K562 (cell line): Measurements from ENCODE around the gene UQCRHL. TPM values are rescaled to one million over a fixed set of nuclear protein-coding genes. Genes with fewer than 3 reads are reported as not detected.

Source experiments
- ATAC-seq: fragments of 200-7000 bp; cut with Tn5 transposase; 3 replicates; pipeline ENCODE4 v1.9.1; 2020; ENCODE audit warnings: moderate library complexity
- BruUV-seq: library from RNA; stranded (reverse); fragments of 400-500 nt; replicated peaks from 2 replicates; lab custom pipeline; 2021; lab: Mats Ljungman, UMichigan
- CTCF ChIA-PET: fragments of 300-600 bp; formaldehyde crosslinking; extraction: SDS; loops from one replicate; lab custom pipeline; 2021; ENCODE audit warnings: low intra/inter-chr PET ratio; lab: Yijun Ruan, JAX
- POLR2A ChIA-PET: fragments of 300-600, 350-650 bp; sonication (Branson Sonifier 250); formaldehyde crosslinking; extraction: SDS; loops from one replicate; lab custom pipeline; 2021; ENCODE audit warnings: antibody characterized with exemption, inconsistent platforms; lab: Yijun Ruan, JAX
- DNase-seq, 4 experiments: peaks; one replicate each; pipeline versions ENCODE4 v3.0.0 to v3.0.0-alpha.2; 2011 to 2018; ENCODE audit warnings: low spot score in 3 of 4, mixed read lengths in 3 of 4; ENCODE audit errors: extremely low read depth in 1 of 4
- FAIRE-seq: peaks from 2 replicates; lab custom pipeline; 2011; peaks lifted over from hg19 to GRCh38; lab: Jason Lieb, UNC
- H2AFZ ChIP-seq: 2 replicates; pipeline ENCODE4 v1.6.0; 2011; ENCODE audit warnings: low read depth, low read length, control low read depth, inconsistent platforms
- H3K27ac ChIP-seq: fragments of 200-600 bp; 3 replicates; pipeline ENCODE4 v1.8.0; 2011; ENCODE audit warnings: low read depth, mild to moderate bottlenecking, control low read depth, inconsistent platforms, low read length, moderate library complexity, mixed read lengths; ENCODE audit errors: extremely low read depth
- H3K27me3 ChIP-seq, 2 experiments: fragments of 300-600 bp in 1 of 2; 2 replicates in 1 of 2; 3 replicates in 1 of 2; pipeline versions ENCODE4 v1.6.0 to v1.8.0; 2011; ENCODE audit warnings: inconsistent platforms in 2 of 2, low read length in 2 of 2, mild to moderate bottlenecking in 1 of 2, mixed read lengths in 1 of 2, moderate library complexity in 1 of 2; ENCODE audit not compliant: control insufficient read depth in 2 of 2, insufficient read depth in 2 of 2
- H3K36me3 ChIP-seq: fragments of 300-600 bp; 3 replicates; pipeline ENCODE4 v1.8.0; 2011; ENCODE audit warnings: mild to moderate bottlenecking, low read length, inconsistent platforms; ENCODE audit not compliant: control insufficient read depth, insufficient read depth
- H3K4me1 ChIP-seq, 2 experiments: fragments of 200-600 bp in 1 of 2; replicated peaks in 1 of 2; 2 replicates in 1 of 2; 3 replicates in 1 of 2; pipeline versions ENCODE4 v1.5.1 to v1.8.0; 2011; ENCODE audit warnings: inconsistent platforms in 2 of 2, low read length in 2 of 2, mild to moderate bottlenecking in 1 of 2, mixed read lengths in 1 of 2, moderate library complexity in 1 of 2; ENCODE audit not compliant: control insufficient read depth in 2 of 2, insufficient read depth in 2 of 2
- H3K4me2 ChIP-seq: 2 replicates; pipeline ENCODE4 v1.6.1; 2011; ENCODE audit warnings: low read length, control low read depth, inconsistent platforms, mixed read lengths; ENCODE audit not compliant: insufficient read depth
- H3K4me3 ChIP-seq: fragments of 200-600 bp; sonication (generic), shearing (Covaris generic); 2 replicates; pipeline ENCODE4 v1.5.1; 2016; ENCODE audit warnings: control low read depth, inconsistent platforms
- H3K79me2 ChIP-seq: fragments of 200-600 bp; 3 replicates; pipeline ENCODE4 v1.8.0; 2011; ENCODE audit warnings: low read length, inconsistent platforms; ENCODE audit not compliant: control insufficient read depth, insufficient read depth
- H3K9ac ChIP-seq, 2 experiments: 2 replicates each; pipeline versions ENCODE4 v1.6.0 to v1.6.1; 2011; ENCODE audit warnings: low read depth in 2 of 2, low read length in 2 of 2, control low read depth in 1 of 2, inconsistent platforms in 1 of 2, mild to moderate bottlenecking in 1 of 2, mixed read lengths in 1 of 2; ENCODE audit not compliant: insufficient read depth in 1 of 2
- H3K9me1 ChIP-seq: one replicate; pipeline ENCODE4 v1.6.0; 2011; ENCODE audit warnings: inconsistent platforms, mild to moderate bottlenecking, low read length, moderate library complexity; ENCODE audit not compliant: control insufficient read depth, insufficient read depth
- H3K9me3 ChIP-seq: replicated peaks from 2 replicates; pipeline ENCODE4 v1.5.1; 2011; ENCODE audit warnings: low read depth, low read length, inconsistent platforms; ENCODE audit not compliant: control insufficient read depth, insufficient read depth
- H4K20me1 ChIP-seq: replicated peaks from 2 replicates; pipeline ENCODE4 v1.6.1; 2011; ENCODE audit warnings: low read length, inconsistent platforms, mixed read lengths; ENCODE audit not compliant: control insufficient read depth, insufficient read depth
- C11orf30 ChIP-seq: fragments of 450-650 bp; IDR thresholded peaks from 2 replicates; pipeline ENCODE4 v1.6.1; 2016; ENCODE audit warnings: low read depth, mild to moderate bottlenecking
- HNRNPUL1 ChIP-seq: fragments of 200-400 bp; formaldehyde crosslinking; IDR thresholded peaks from 2 replicates; pipeline ENCODE4 v1.6.1; 2017; ENCODE audit warnings: low read length
- MCM5 ChIP-seq: fragments of 450-650 bp; IDR thresholded peaks from 2 replicates; pipeline ENCODE4 v1.6.1; 2016; ENCODE audit warnings: low read depth
- PHF8 ChIP-seq: fragments of 200-600 bp; sonication (generic); IDR thresholded peaks from 2 replicates; pipeline ENCODE4 v1.6.1; 2012; ENCODE audit warnings: mixed run types, mild to moderate bottlenecking, inconsistent platforms, low read length, moderate library complexity, borderline replicate concordance
- POLR3A ChIP-seq: IDR thresholded peaks from 2 replicates; pipeline ENCODE4 v1.6.1; 2011; ENCODE audit warnings: borderline replicate concordance, mild to moderate bottlenecking, moderate library complexity; ENCODE audit not compliant: insufficient read length, insufficient read depth; ENCODE audit errors: extremely low read depth
- PURB ChIP-seq: sonication (generic); formaldehyde crosslinking; IDR thresholded peaks from 2 replicates; pipeline ENCODE4 v1.9.0; 2021; ENCODE audit warnings: low read depth, mild to moderate bottlenecking, missing genetic modification reagents
- RFX5 ChIP-seq: IDR thresholded peaks from 2 replicates; pipeline ENCODE4 v1.6.1; 2011; ENCODE audit warnings: low read depth, mild to moderate bottlenecking, improper control_type of control experiment, low read length
- SOX6 ChIP-seq: fragments of 450-650 bp; IDR thresholded peaks from 2 replicates; pipeline ENCODE4 v1.6.1; 2014; ENCODE audit warnings: mild to moderate bottlenecking
- SPI1 ChIP-seq: IDR thresholded peaks from 2 replicates; pipeline ENCODE4 v1.6.1; 2011; ENCODE audit warnings: low read depth, low read length, control low read depth, borderline replicate concordance
- ZNF184 ChIP-seq: sonication (generic); formaldehyde crosslinking; IDR thresholded peaks from 2 replicates; pipeline ENCODE4 v1.5.0; 2020; ENCODE audit warnings: missing genetic modification reagents
- WGBS: fragments of 100-300 bp; shearing (Covaris generic); methylation state at CpG from one replicate; pipeline ENCODE4 v1.1.6; 2016; ENCODE audit warnings: low coverage, mixed read lengths; ENCODE audit not compliant: insufficient coverage; ENCODE audit errors: missing lambda C conversion rate; 5-methylcytosine and 5-hydroxymethylcytosine counted together
- in situ Hi-C: fragments of 300-500 bp; cut with MboI; formaldehyde crosslinking; loops from 4 replicates; pipeline ENCODE4 v1.15.0; 2018; ENCODE audit warnings: inconsistent platforms, mixed read lengths
- intact Hi-C: fragments of 100-400 bp; cut with micrococcal nuclease; formaldehyde crosslinking; loops from 2 replicates; pipeline ENCODE4 v1.14.2; 2022
- polyA plus RNA-seq, 8 experiments: library from polyadenylated mRNA; depleted of rRNA in 4 of 8; stranded (reverse) in 5 of 8; unstranded in 3 of 8; fragments of >200 nt; fragmentation: Nextera tagmentation in 2 of 8; fragmentation: Illumina TruSeq in 1 of 8; extraction: Ambion mirVana in 2 of 8; extraction: Trizol in 1 of 8; gene quantifications; 2 replicates each; pipeline versions ENCODE4 v1.2.1 to v1.2.3, GENCODE V29; 2011 to 2014; ENCODE audit warnings: inconsistent platforms in 1 of 8, missing spikeins in 1 of 8
- total RNA-seq, 7 experiments: library from RNA; depleted of rRNA in 6 of 7; stranded (reverse); fragments of >200 nt in 6 of 7; fragmentation: Illumina TruSeq in 2 of 7; extraction: Trizol in 2 of 7; gene quantifications; 2 replicates each; pipeline versions ENCODE4 v1.2.1 to v1.2.3, GENCODE V29; 2011 to 2021; ENCODE audit warnings: low replicate concordance in 1 of 7
- TF ChIP-seq, protein P1 (sequence below): fragments of 450-650 bp; IDR thresholded peaks from 2 replicates; pipeline ENCODE4 v1.6.1; 2018; ENCODE audit warnings: mild to moderate bottlenecking, low read depth; ENCODE audit not compliant: partially characterized antibody

Gene UQCRHL
- total and polyA plus RNA-seq, 9 of the 15 experiments (the other 6 are each of a cell fraction or from before 2014, with no cell fraction given): 5.1 to 41.3 (median 21.8) TPM

DNA sequence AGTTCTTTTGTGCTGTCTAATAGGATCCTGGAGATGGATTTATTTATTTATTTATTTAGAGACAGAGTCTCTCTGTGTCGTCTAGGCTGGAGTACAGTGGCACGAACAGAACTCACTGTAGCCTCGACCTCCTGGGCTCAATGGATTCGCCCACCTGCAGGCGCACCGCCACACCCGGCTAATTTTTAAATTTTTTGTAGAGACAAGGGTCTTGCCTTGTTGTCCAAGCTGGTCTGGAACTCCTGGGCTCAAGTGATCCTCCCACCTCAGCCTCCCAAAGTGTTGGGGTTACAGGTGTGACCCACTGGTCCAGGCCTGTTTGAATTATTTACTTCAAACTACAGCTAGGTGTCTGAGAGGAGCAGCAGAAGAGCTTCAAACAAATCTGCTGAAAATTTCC lies 30.5 kb upstream of the UQCRHL start:
- H3K9ac ChIP-seq: no peak overlapping the region
- POLR2A ChIA-PET: interaction anchor here (0.8 to 4.5 kb wide), 4 partner anchors 10 to 393 kb away, joined by 3 to 96 read pairs (median 3); partner anchors contain the start of gene SPEN
- ATAC-seq (no peak), FAIRE-seq (no peak), DNase-seq (no peak)
- H3K9me1 ChIP-seq: no peaks in the 10 kb centered on the region
- WGBS: 94% methylated on average over 7 of the region's 7 CpGs
- no peaks in the 10 kb centered on the region for H4K20me1 ChIP-seq
- H3K27ac ChIP-seq: no peak overlapping the region
- intact Hi-C loops: loop anchor here (10.0 kb wide), 1 partner anchor 313 kb away; the partner anchor contains the start of genes CASP9 and DNAJC16
- no peak overlapping the region for H3K4me2 ChIP-seq
- no peak for TF ChIP-seq ZNF184 (CRISPR knock-in tag)
- TF ChIP-seq HNRNPUL1: no peak
- TF ChIP-seq PHF8: no peak
- TF ChIP-seq SPI1: no peak
- no peak for TF ChIP-seq C11orf30
- TF ChIP-seq RFX5: no peak
- TF ChIP-seq, protein P1, sequence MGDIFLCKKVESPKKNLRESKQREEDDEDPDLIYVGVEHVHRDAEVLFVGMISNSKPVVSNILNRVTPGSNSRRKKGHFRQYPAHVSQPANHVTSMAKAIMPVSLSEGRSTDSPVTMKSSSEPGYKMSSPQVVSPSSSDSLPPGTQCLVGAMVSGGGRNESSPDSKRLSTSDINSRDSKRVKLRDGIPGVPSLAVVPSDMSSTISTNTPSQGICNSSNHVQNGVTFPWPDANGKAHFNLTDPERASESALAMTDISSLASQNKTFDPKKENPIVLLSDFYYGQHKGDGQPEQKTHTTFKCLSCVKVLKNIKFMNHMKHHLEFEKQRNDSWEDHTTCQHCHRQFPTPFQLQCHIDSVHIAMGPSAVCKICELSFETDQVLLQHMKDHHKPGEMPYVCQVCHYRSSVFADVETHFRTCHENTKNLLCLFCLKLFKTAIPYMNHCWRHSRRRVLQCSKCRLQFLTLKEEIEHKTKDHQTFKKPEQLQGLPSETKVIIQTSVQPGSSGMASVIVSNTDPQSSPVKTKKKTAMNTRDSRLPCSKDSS: no peak
- TF ChIP-seq PURB (CRISPR knock-in tag): no peak
- no peak for TF ChIP-seq POLR3A
- no peak for TF ChIP-seq SOX6
- no peak for TF ChIP-seq MCM5
- in situ Hi-C loops: no loop called here
- H3K79me2 ChIP-seq: peaks cover 35% of the 10 kb centered on the region
- H3K27me3 ChIP-seq: no peaks in the 10 kb centered on the region
- CTCF ChIA-PET: no interaction called here
- no peaks in the 10 kb centered on the region for H3K9me3 ChIP-seq
- no peak overlapping the region for H2AFZ ChIP-seq
- BruUV-seq: no TSS peak
- no peaks in the 10 kb centered on the region for H3K36me3 ChIP-seq
- peaks cover 0 to 32% of the 10 kb centered on the region in 2 experiments; a peak in 2 of 5 replicates for H3K4me1 ChIP-seq
- no peak overlapping the region for H3K4me3 ChIP-seq
